GM12864 (cell line): ENCODE data around the gene AKT3.

ENCODE experiments used
- DNase-seq: peaks from one replicate; pipeline ENCODE4 v3.0.0-alpha.2; 2011; ENCODE audit warnings: low read depth
- H3K4me3 ChIP-seq: 2 replicates; pipeline ENCODE4 v1.5.1; 2011; ENCODE audit warnings: mild to moderate bottlenecking, low read depth, low read length, control low read depth
- CTCF ChIP-seq: IDR thresholded peaks from 2 replicates; pipeline ENCODE4 v1.5.1; 2011; ENCODE audit warnings: low read depth, mild to moderate bottlenecking, moderate library complexity, low read length, control low read depth, inconsistent platforms; ENCODE audit errors: missing control alignments

The AKT3 gene

GRCh38 chr1:243474906-243475305, 375.1 kb downstream of the AKT3 start:
- no peak for DNase-seq
- H3K4me3 ChIP-seq: no peak overlapping the region
- TF ChIP-seq CTCF: no peak

- no peak for DNase-seq
- no peak overlapping the region for H3K4me3 ChIP-seq
- TF ChIP-seq CTCF: no peak
Measured at GRCh38 chr1:243474136-243474881, 375.7 kb downstream of the AKT3 start.

GRCh38 chr1:243473227-243474135, 376.6 kb downstream of the AKT3 start:
- DNase-seq: no peak
- H3K4me3 ChIP-seq: no peak overlapping the region
- TF ChIP-seq CTCF: no peak

GRCh38 chr1:243471754-243472745, 378.0 kb downstream of the AKT3 start:
- no peak for TF ChIP-seq CTCF
- peak; percentile 8 for DNase-seq
- no peak overlapping the region for H3K4me3 ChIP-seq

GRCh38 chr1:243471026-243471685, 378.9 kb downstream of the AKT3 start:
- no peak for DNase-seq

More at GRCh38 chr1:243471026-243471685, 378.9 kb downstream of the AKT3 start:
- H3K4me3 ChIP-seq: no peak overlapping the region
- no peak for TF ChIP-seq CTCF
